ENCODE results near the gene ASAP3.
A peak's percentile ranks its signal among the peaks of the same experiment; 100 is the strongest.

Gene ASAP3

DNA sequence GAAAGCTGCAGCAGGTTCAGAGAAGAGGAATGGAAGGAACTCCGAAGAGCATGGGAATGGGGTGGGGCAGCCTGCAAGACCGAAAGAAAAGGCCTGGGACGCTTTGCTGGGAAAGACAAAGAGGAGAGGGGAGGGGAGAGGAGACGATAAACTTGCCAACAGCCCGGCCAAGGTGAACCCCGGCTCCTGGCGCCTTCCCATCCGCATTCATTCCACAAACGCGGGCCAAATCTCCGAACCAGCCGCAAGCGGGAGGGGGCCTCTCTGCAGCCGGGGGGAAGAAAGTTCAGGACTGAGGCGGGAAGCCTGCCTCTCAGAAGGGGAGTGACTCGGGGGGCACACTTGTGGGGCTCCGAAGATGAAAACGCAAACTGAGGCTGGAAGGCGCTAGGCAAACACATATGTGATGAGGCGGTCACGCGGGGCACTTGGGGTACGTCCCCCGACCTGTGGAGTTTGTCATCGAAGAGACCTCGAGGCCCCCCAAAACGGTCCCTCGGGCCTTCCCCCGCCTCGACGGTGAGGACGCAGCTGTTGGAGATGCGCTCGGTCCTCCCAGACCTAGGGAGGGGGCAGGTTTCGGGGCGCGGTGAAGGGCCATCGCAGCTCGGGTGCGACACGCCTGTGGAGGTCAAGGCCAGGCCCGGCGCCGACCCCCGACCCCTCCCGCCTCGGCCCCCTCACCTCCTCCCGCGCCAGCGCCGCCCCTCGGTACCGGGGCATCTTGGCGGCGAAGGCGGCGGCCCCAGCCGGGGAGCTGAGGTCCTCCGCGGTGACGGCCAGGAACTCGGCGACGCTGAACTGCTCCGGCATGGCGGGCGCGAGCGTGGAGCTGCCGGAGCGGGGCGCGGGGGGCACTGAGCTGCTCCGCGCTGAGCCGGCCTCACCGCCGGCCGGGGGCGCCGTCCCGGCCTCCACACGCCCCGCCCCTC, at the start of gene ASAP3:
Gene ASAP3, minus strand, starts transcription at position 859 of the 932 bp plus-strand sequence. Its CDS starts 46 bp downstream, at position 813.
- ATAC-seq (ENCODE audit: insufficient read depth, low read depth) (peak; percentile 58), DNase-seq (no peak)
- no peaks in the 10 kb centered on the region for H3K36me3 ChIP-seq (ENCODE audit: insufficient read depth, low read length)
- no peaks in the 10 kb centered on the region for H3K9me3 ChIP-seq (ENCODE audit: insufficient read depth, low read length, severe bottlenecking)
- peak within 1 kb of the TSS; percentile 19 to 59; a peak in 3 of 4 replicates for H3K4me3 ChIP-seq (ENCODE audit: low read depth in 1 of 2, low read length in 2 of 2)
- no peak within 1 kb of the TSS; the same call in 1 of the 2 replicates for H3K27ac ChIP-seq (ENCODE audit: low read length)
- peaks cover 15% of the 10 kb centered on the region for H3K4me1 ChIP-seq (ENCODE audit: insufficient read depth, low read length)
- H3K9ac ChIP-seq (ENCODE audit: low read depth, low read length) = peak within 1 kb of the TSS; percentile 50
- H3K27me3 ChIP-seq (ENCODE audit: insufficient read depth, low read length, poor library complexity) = peaks cover 27% of the 10 kb centered on the region
- TF ChIP-seq CTCF (IDR thresholded peaks at IDR 0.05; ENCODE audit: borderline replicate concordance, extremely low read depth, low read length, poor library complexity, severe bottlenecking) = peak; percentile 32
- no peak for TF ChIP-seq EZH2 (IDR thresholded peaks at IDR 0.05; ENCODE audit: borderline replicate concordance, low read depth, low read length, severe bottlenecking)
- no peaks in the 10 kb centered on the region; the same call in 1 of the 2 replicates for H4K20me1 ChIP-seq (ENCODE audit: insufficient read depth, low read length)
- H2AFZ ChIP-seq (ENCODE audit: low read depth, low read length) = peak within 1 kb of the TSS; percentile 68
- peak within 1 kb of the TSS; percentile 91 for H3K4me2 ChIP-seq (ENCODE audit: insufficient read depth, low read length)
- no peaks in the 10 kb centered on the region for H3K79me2 ChIP-seq (ENCODE audit: insufficient read depth, low read length)

- TF ChIP-seq EZH2 (IDR thresholded peaks at IDR 0.05; ENCODE audit: borderline replicate concordance, low read depth, low read length, severe bottlenecking) (no peak), CTCF (IDR thresholded peaks at IDR 0.05; ENCODE audit: borderline replicate concordance, extremely low read depth, low read length, poor library complexity, severe bottlenecking) (no peak)
- peaks cover 29% of the 10 kb centered on the region for H3K79me2 ChIP-seq (ENCODE audit: insufficient read depth, low read length)
- no peaks in the 10 kb centered on the region for H3K9me3 ChIP-seq (ENCODE audit: insufficient read depth, low read length, severe bottlenecking)
- H2AFZ ChIP-seq (ENCODE audit: low read depth, low read length) = no peak overlapping the region
- no peaks in the 10 kb centered on the region for H3K27me3 ChIP-seq (ENCODE audit: insufficient read depth, low read length, poor library complexity)
- ATAC-seq (ENCODE audit: insufficient read depth, low read depth) (no peak), DNase-seq (no peak)
- H3K36me3 ChIP-seq (ENCODE audit: insufficient read depth, low read length) = peaks cover 13% of the 10 kb centered on the region; the same call in 1 of the 2 replicates
- H3K4me3 ChIP-seq (ENCODE audit: low read depth in 1 of 2, low read length in 2 of 2) = no peak overlapping the region
- no peak overlapping the region for H3K9ac ChIP-seq (ENCODE audit: low read depth, low read length)
- peaks cover 9% of the 10 kb centered on the region for H4K20me1 ChIP-seq (ENCODE audit: insufficient read depth, low read length)
- H3K27ac ChIP-seq (ENCODE audit: low read length) = no peak overlapping the region
- H3K4me2 ChIP-seq (ENCODE audit: insufficient read depth, low read length) = no peak overlapping the region
- H3K4me1 ChIP-seq (ENCODE audit: insufficient read depth, low read length) = peaks cover 33% of the 10 kb centered on the region
Observed at GRCh38 chr1:23533246-23534023, 49.5 kb upstream of the ASAP3 start.

DNA sequence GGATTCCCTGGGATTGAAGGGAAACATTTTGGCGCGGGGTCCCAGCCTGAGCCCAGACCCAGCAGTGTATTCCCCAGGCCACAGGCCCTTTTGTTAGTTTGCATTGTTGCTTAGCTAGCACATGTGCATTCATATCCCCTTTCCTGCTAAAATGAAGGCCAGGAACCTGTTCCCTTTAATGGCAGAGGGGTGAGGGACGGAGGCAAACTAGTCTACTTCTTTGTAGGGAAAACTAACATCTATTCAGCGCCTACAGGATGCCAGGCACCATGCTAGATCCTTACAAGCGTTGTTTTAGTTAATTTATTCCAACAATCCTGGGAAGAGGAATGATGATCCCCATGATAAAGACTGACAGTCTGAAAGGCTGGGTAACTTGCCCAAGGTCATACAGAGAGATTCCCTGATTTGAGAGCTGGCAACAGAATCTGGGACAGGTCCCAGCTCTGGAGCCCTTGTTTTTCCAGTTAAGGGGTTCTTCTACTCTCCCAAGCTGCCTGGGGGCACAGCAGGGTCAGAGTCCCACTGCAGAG, 47.6 kb upstream of the ASAP3 start:
- no peaks in the 10 kb centered on the region for H3K27me3 ChIP-seq (ENCODE audit: insufficient read depth, low read length, poor library complexity)
- peaks cover 29% of the 10 kb centered on the region for H3K36me3 ChIP-seq (ENCODE audit: insufficient read depth, low read length)
- ATAC-seq (ENCODE audit: insufficient read depth, low read depth) (no peak), DNase-seq (no peak)
- peak overlapping the region; percentile 69 for H2AFZ ChIP-seq (ENCODE audit: low read depth, low read length)
- peak overlapping the region; percentile 90 for H3K4me2 ChIP-seq (ENCODE audit: insufficient read depth, low read length)
- H3K9ac ChIP-seq (ENCODE audit: low read depth, low read length) = peak overlapping the region; percentile 94
- TF ChIP-seq CTCF (IDR thresholded peaks at IDR 0.05; ENCODE audit: borderline replicate concordance, extremely low read depth, low read length, poor library complexity, severe bottlenecking) = no peak
- TF ChIP-seq EZH2 (IDR thresholded peaks at IDR 0.05; ENCODE audit: borderline replicate concordance, low read depth, low read length, severe bottlenecking) = no peak
- H3K4me1 ChIP-seq (ENCODE audit: insufficient read depth, low read length) = peaks cover 45% of the 10 kb centered on the region
- peak overlapping the region; percentile 13 to 80; a peak in 3 of 4 replicates for H3K4me3 ChIP-seq (ENCODE audit: low read depth in 1 of 2, low read length in 2 of 2)
- peaks cover 27% of the 10 kb centered on the region for H4K20me1 ChIP-seq (ENCODE audit: insufficient read depth, low read length)
- H3K79me2 ChIP-seq (ENCODE audit: insufficient read depth, low read length) = peaks cover 47% of the 10 kb centered on the region
- no peaks in the 10 kb centered on the region for H3K9me3 ChIP-seq (ENCODE audit: insufficient read depth, low read length, severe bottlenecking)
- H3K27ac ChIP-seq (ENCODE audit: low read length) = peak overlapping the region; percentile 73
